Effector memory CD4-positive, alpha-beta T cell (primary cell): ENCODE results near the gene RNF41.
A peak's percentile ranks its signal among the peaks of the same experiment; 100 is the strongest.

Experiments used
- DNase-seq, 3 donors: peaks; one replicate each; pipeline ENCODE4 v3.0.0-alpha.2; 2020
- H3K27ac ChIP-seq: 2 replicates; pipeline ENCODE4 v1.7.0; 2013; ENCODE audit warnings: mild to moderate bottlenecking, low read length, moderate library complexity; ENCODE audit not compliant: insufficient read depth, poor library complexity, severe bottlenecking
- H3K27me3 ChIP-seq: replicated peaks from 2 replicates; pipeline ENCODE4 v1.7.0; 2013; ENCODE audit warnings: mild to moderate bottlenecking, low read length; ENCODE audit not compliant: insufficient read depth, control insufficient read depth, poor library complexity, severe bottlenecking
- H3K36me3 ChIP-seq: 2 replicates; pipeline ENCODE4 v1.7.0; 2013; ENCODE audit warnings: mild to moderate bottlenecking, low read length, moderate library complexity; ENCODE audit not compliant: control insufficient read depth, insufficient read depth
- H3K4me1 ChIP-seq: 2 replicates; pipeline ENCODE4 v1.7.0; 2013; ENCODE audit warnings: low read length, mild to moderate bottlenecking; ENCODE audit not compliant: control insufficient read depth, insufficient read depth, poor library complexity, severe bottlenecking
- H3K4me3 ChIP-seq: 2 replicates; pipeline ENCODE4 v1.7.0; 2013; ENCODE audit warnings: low read length, low read depth, mild to moderate bottlenecking; ENCODE audit not compliant: insufficient read depth, poor library complexity, severe bottlenecking
- H3K9me3 ChIP-seq: 2 replicates; pipeline ENCODE4 v1.7.0; 2013; ENCODE audit warnings: mild to moderate bottlenecking, low read length, moderate library complexity; ENCODE audit not compliant: control insufficient read depth

RNF41 gene

GRCh38 chr12:56155256-56155845 is 66.4 kb downstream of the RNF41 start:
- no peak overlapping the region for H3K27ac ChIP-seq
- H3K36me3 ChIP-seq: no peaks in the 10 kb centered on the region
- no peak overlapping the region for H3K4me3 ChIP-seq
- DNase-seq: no peak
- H3K27me3 ChIP-seq: no peaks in the 10 kb centered on the region
- H3K9me3 ChIP-seq: no peaks in the 10 kb centered on the region
- peaks cover 42% of the 10 kb centered on the region for H3K4me1 ChIP-seq

GRCh38 chr12:56154818-56155217 is 66.9 kb downstream of the RNF41 start:
- DNase-seq: no peak
- no peaks in the 10 kb centered on the region for H3K27me3 ChIP-seq
- no peaks in the 10 kb centered on the region for H3K36me3 ChIP-seq
- no peak overlapping the region for H3K27ac ChIP-seq
- no peak overlapping the region for H3K4me3 ChIP-seq
- peaks cover 37% of the 10 kb centered on the region for H3K4me1 ChIP-seq
- no peaks in the 10 kb centered on the region for H3K9me3 ChIP-seq

GRCh38 chr12:56154246-56154771 is 67.4 kb downstream of the RNF41 start:
- H3K36me3 ChIP-seq: no peaks in the 10 kb centered on the region
- no peaks in the 10 kb centered on the region for H3K27me3 ChIP-seq
- H3K9me3 ChIP-seq: no peaks in the 10 kb centered on the region
- DNase-seq: no peak
- H3K27ac ChIP-seq: no peak overlapping the region
- peaks cover 32% of the 10 kb centered on the region for H3K4me1 ChIP-seq
- H3K4me3 ChIP-seq: no peak overlapping the region

- Histone ChIP-seq H3K36me3 (no peaks in the 10 kb centered on the region), H3K4me1 (peaks cover 28% of the 10 kb centered on the region), H3K4me3 (no peak overlapping the region), H3K27ac (no peak overlapping the region), H3K9me3 (no peaks in the 10 kb centered on the region), H3K27me3 (no peaks in the 10 kb centered on the region)
- DNase-seq: no peak
These were observed 68.0 kb downstream of the RNF41 start for GRCh38 chr12:56153678-56154065.

- peak overlapping the region; percentile 55 for H3K4me3 ChIP-seq
- DNase-seq: no peak
These were observed 68.7 kb downstream of the RNF41 start for GRCh38 chr12:56152756-56153677.

More at GRCh38 chr12:56152756-56153677, 68.7 kb downstream of the RNF41 start:
- no peaks in the 10 kb centered on the region for H3K36me3 ChIP-seq
- H3K9me3 ChIP-seq: no peaks in the 10 kb centered on the region
- H3K27ac ChIP-seq: peak overlapping the region; percentile 88
- peaks cover 28% of the 10 kb centered on the region for H3K4me1 ChIP-seq
- H3K27me3 ChIP-seq: no peaks in the 10 kb centered on the region
